ENCODE data around the gene HLA-DMB.

Gene HLA-DMB

GRCh38 chr6:32905078-32905477 is 35.8 kb downstream of the HLA-DMB start:
- DNase-seq, result no peak

GRCh38 chr6:32903952-32904351 is 36.9 kb downstream of the HLA-DMB start:
- DNase-seq, result no peak

GRCh38 chr6:32895006-32895345 is 45.9 kb downstream of the HLA-DMB start:
- DNase-seq, result no peak

GRCh38 chr6:32894085-32895005 is 46.5 kb downstream of the HLA-DMB start:
- peak; percentile 79 for DNase-seq

- DNase-seq, result no peak
Observed at GRCh38 chr6:32890831-32891230, 50.0 kb downstream of the HLA-DMB start.

- no peak for DNase-seq
Observed at GRCh38 chr6:32889533-32889932, 51.3 kb downstream of the HLA-DMB start.

GRCh38 chr6:32888576-32888975 is 52.3 kb downstream of the HLA-DMB start:
- DNase-seq, result no peak

GRCh38 chr6:32887616-32888015 is 53.2 kb downstream of the HLA-DMB start:
- DNase-seq, result no peak

- no peak for DNase-seq
Observed at GRCh38 chr6:32886681-32887383, 54.0 kb downstream of the HLA-DMB start.

GRCh38 chr6:32885698-32886286 is 55.0 kb downstream of the HLA-DMB start:
- DNase-seq, result peak; percentile 13
